ENCODE results near the gene TMEM138.

DNA sequence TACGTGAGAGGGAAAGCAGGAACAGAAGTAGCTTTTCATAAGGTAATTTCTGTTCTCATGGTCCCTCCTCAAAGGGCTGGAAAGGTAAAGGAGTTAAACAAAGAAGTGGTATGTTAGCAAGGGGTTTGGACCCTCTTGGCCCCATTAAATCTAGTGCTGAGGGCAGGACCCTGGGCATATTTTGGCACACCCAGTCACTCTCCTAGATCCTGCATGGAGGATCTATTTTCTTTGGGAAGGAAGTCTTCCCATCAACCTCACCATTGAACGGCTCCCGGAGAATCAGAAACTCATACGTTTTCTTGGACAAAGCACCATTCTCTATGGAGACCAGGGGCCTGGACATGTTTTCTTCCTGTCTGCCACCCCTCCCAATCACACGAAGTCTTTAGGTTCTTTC lies 41.9 kb downstream of the TMEM138 start:
- TF ChIP-seq EZH2 (IDR thresholded peaks at IDR 0.05; ENCODE audit: insufficient read depth, poor library complexity, severe bottlenecking) (no peak), EZH2phosphoT487 (IDR thresholded peaks at IDR 0.05; ENCODE audit: insufficient read depth, low read depth) (no peak)

Measured in GM23248 (cell line).